HT-29 (cell line): ENCODE data around the gene FNDC7. TPM values are rescaled to one million over a fixed set of nuclear protein-coding genes. Genes with fewer than 3 reads are reported as not detected.
A peak's percentile ranks its signal among the peaks of the same experiment; 100 is the strongest.
"Not testable (repeated sequence)": the region's sequence is repeated elsewhere in the genome, so short reads cannot be mapped to it uniquely, and the experiment has no call there.

Source experiments
- DNase-seq: peaks from one replicate; pipeline ENCODE4 v3.0.0-alpha.2; 2015; ENCODE audit warnings: low spot score
- total RNA-seq: library from RNA; depleted of rRNA; stranded (reverse); fragments of >200 nt; shearing (Covaris generic); gene quantifications from 2 replicates; pipeline ENCODE4 v1.2.3, GENCODE V29; 2014

The FNDC7 gene
- total RNA-seq, 1 experiment from 2014 or later, result not detected

DNA sequence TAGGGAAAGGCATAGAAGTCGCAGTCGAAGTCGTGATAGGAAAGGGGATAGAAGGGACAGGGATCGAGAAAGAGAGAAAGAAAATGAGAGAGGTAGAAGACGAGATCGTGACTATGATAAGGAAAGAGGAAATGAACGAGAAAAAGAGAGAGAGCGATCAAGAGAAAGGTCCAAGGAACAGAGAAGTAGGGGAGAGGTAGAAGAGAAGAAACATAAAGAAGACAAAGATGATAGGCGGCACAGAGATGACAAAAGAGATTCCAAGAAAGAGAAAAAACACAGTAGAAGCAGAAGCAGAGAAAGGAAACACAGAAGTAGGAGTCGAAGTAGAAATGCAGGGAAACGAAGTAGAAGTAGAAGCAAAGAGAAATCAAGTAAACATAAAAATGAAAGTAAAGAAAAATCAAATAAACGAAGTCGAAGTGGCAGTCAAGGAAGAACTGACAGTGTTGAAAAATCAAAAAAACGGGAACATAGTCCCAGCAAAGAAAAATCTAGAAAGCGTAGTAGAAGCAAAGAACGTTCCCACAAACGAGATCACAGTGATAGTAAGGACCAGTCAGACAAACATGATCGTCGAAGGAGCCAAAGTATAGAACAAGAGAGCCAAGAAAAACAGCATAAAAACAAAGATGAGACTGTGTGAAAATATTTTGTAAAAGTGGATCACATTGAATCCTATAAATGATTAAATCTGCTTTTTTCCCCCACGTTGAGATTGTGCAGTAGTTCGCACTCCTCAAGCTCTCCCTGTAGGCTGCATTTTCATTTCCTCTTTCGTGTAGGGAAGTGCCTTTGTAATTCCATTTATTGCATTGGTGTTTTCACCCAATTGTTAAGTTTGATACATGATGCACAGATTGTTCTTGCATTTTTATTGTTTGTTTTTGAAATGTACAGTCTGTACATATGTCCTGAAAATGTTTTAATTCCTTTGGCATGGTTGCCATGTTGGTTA, 13.1 kb upstream of the FNDC7 start:
- no peak for DNase-seq

DNA sequence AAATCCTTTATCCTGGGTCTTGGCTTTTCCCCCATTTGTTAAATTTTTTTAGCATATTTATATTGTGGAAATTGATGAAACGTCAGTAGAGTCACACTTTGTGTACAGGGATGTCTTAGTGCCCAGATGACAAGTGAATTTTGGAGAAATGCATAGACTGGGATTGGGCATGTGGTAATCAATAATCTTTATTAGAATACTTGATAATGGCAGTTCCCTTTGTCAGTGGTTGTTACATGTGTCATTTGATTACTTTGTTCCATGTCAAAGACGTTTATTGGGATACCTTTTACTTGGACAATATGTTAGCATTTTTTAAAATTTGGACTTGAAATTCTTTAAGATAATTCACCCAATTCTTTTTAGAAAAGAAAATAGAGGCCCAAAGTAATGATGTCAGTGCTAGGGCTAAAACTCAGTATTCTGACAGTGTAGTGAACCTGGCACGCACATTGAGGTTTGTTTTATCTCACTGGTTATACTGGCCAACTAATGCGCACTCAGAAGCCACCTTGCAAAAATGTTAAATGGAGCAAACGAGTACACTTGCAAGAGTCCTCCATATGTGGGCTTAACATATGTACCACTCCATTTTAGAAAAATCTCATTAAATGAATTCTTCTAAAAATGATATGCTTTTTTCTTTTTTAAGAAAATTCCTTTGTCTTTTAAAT, 11.4 kb upstream of the FNDC7 start:
- DNase-seq, result no peak

- not testable (repeated sequence) for DNase-seq
Observed at GRCh38 chr1:108702109-108702508, 10.6 kb upstream of the FNDC7 start.

DNA sequence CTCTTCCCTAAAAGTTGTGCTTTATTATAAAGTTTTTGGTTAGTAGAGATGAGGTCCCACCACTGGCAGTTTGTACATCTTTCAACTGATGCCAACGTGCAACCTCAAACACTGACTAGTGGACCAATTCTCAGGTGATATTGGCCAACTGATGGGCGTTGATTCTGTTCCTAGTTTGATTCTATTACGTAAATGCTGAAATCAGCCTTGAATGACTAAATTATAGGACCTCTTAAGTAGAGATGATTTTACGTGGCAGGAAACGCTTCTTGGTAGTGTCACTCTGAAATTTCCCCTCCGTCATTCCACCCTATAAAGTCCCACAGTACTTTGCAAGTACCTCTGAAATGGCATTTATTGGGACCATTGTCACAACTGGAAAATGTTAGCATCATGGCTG, 8.8 kb upstream of the FNDC7 start:
- no peak for DNase-seq

DNA sequence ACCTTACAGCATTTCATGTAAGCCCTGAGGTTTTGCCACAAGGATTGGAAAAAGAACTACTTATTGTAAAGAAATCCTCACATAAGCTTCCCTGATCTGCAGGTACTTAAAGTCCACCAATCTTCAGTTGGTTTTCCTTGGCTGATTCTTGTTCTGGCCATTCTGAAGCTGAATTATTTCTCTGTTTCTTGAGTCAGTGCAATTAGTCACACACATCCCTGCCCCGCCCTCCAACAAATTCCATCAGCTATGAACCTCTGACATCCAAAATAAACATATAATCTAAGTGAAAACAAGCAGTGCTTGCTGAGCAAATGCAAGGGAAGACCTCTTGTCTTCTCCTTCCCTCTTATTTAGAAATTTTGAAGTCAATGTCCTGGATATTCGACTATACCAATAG, 8.2 kb upstream of the FNDC7 start:
- DNase-seq, result no peak

GRCh38 chr1:108706643-108707042, 6.1 kb upstream of the FNDC7 start:
- DNase-seq, result no peak

- no peak for DNase-seq
Observed at GRCh38 chr1:108708691-108709660, 3.7 kb upstream of the FNDC7 start.

DNA sequence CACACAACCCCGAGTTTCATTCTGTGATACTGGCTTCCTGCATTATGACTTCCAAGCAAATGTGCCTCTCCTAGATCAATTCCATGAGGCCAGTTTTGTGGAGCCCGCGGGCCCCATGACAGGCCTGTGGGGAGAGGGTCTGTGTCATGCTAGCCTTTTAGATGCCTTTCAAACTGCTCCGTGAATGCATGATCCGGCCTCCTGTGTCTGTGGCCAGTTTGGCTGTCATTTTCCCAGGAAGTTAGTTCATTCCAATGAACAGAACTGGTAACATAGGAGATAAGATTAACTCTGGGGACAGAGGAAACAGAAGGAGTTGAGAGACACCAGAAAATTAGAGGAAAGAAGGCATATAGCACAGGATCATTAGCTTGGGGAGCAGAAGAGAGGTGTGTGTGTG, 3.2 kb downstream of the FNDC7 start:
- DNase-seq, result no peak

GRCh38 chr1:108716437-108717230, 3.9 kb downstream of the FNDC7 start:
- DNase-seq, result no peak

GRCh38 chr1:108717774-108718316, 5.1 kb downstream of the FNDC7 start:
- no peak for DNase-seq

DNA sequence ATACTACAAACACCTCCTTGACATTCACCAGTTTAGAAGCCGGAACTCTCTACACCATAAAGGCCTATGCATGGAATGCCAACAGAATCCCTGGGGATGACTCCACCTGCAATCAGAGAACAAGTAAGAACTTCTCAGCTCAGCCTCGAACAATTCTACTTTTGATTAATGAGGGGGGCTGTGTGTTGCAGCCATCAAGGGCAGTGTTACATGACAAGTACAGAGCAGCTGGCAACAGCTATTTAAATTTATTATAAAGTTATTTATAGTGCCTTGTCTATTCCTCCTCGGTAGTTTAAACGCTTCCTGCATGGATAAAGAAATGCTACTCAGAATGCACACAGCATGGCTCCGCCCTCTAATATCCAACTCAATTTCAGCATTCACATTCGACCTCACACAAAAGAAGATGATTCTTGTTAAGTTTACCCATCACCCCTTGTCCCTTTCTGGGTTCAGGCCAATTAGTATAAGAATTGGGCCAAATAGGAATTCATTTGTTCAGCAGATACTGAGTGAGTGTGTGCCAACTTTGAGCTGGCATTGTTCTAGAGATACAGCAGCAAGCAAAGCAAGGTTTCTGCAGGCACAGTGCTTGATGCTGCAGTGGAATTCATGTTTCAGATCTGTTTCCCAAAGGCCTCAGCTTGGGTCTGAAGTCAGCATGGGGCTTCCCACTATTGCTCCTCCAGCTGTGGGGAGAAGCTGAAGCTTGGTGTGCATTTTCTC, 6.4 kb downstream of the FNDC7 start:
- DNase-seq, result no peak

DNA sequence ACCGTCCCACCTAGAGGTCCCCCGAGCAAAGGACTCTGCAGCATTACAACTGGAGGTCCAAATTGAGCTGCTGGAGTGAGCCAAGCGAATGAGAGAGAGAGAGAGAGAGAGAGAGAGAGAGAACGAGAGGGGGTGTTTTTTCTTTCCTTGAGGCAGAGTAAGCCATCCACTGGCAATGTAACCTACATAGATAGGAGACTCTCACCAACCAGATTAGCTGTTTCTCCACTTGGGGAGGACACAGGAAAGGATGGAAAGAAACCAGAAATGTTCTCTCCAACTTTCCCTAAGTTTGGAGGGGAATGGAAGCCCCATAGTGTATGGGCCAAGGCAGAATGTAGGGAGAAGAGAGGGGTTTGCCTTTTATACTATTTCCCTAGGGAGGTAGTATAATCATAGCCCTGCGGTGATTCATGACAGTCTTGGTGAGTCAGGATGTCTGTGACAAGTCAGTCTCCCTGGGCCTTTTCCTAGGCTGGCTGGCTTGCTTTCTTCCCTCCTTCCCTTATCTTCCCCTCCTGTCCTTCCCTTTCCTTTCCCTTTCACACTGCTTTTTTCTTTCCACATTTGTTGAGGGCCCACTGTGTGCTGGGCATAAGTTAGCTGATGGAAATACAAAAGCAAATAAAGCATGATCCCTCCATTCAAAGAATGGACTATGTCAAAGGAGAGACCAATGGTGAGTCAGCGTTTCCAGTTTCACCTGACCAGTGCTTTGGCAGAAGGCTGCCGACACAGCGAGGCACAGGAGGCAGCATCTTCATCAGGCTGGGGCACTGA, 7.1 kb downstream of the FNDC7 start:
- DNase-seq, result peak; percentile 29

- no peak for DNase-seq
Observed at GRCh38 chr1:108722292-108722691, 9.6 kb downstream of the FNDC7 start.

- DNase-seq, result no peak
Observed at GRCh38 chr1:108725906-108726305, 13.2 kb downstream of the FNDC7 start.

- no peak for DNase-seq
Observed at GRCh38 chr1:108728327-108728923, 15.7 kb downstream of the FNDC7 start.

- no peak for DNase-seq
Observed at GRCh38 chr1:108729481-108729880, 16.8 kb downstream of the FNDC7 start.

GRCh38 chr1:108732398-108732797, 19.7 kb downstream of the FNDC7 start:
- no peak for DNase-seq

- no peak for DNase-seq
Observed at GRCh38 chr1:108734171-108734865, 21.6 kb downstream of the FNDC7 start.
